Glomerular endothelial cell (primary cell): ENCODE results near the gene WDR13. TPM values are rescaled to one million over a fixed set of nuclear protein-coding genes. Genes with fewer than 3 reads are reported as not detected.
A peak's percentile ranks its signal among the peaks of the same experiment; 100 is the strongest.

ENCODE experiments used
- DNase-seq: peaks from one replicate; pipeline ENCODE4 v3.0.0-alpha.2; 2011; ENCODE audit warnings: low read depth, low spot score; ENCODE audit errors: extremely low read depth
- total RNA-seq: library from RNA; depleted of rRNA; stranded (reverse); fragments of >200 nt; gene quantifications from 2 replicates; pipeline ENCODE4 v1.2.3, GENCODE V29; 2015

WDR13 gene
- total RNA-seq, 1 donor from 2014 or later: 82.0 TPM

- DNase-seq: no peak
Measured at GRCh38 chrX:48592971-48593370, 4.3 kb upstream of the WDR13 start.

- DNase-seq: no peak
Measured at GRCh38 chrX:48595929-48596328, 1.4 kb upstream of the WDR13 start.

- DNase-seq: no peak
Measured at GRCh38 chrX:48598614-48599013, 1.3 kb downstream of the WDR13 start.

DNA sequence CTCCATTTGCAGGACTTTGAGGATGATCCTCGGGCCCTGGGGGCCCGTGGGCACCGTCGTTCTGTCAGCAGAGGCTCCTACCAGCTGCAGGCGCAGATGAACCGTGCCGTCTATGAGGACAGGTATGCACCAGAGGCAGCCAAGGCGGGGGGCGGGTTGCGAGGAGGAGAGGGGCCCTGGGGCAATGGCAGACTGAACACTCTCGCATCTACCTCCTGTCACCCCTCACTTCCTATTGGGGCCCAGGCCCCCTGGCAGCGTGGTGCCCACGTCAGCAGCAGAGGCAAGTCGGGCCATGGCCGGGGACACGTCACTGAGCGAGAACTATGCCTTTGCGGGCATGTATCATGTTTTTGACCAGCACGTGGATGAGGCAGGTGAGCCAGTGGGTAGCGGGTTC lies 2.0 kb downstream of the WDR13 start:
- no peak for DNase-seq

- DNase-seq: no peak
Measured at GRCh38 chrX:48600226-48600625, 2.9 kb downstream of the WDR13 start.

GRCh38 chrX:48601741-48602394 lies 4.6 kb downstream of the WDR13 start:
- no peak for DNase-seq

DNA sequence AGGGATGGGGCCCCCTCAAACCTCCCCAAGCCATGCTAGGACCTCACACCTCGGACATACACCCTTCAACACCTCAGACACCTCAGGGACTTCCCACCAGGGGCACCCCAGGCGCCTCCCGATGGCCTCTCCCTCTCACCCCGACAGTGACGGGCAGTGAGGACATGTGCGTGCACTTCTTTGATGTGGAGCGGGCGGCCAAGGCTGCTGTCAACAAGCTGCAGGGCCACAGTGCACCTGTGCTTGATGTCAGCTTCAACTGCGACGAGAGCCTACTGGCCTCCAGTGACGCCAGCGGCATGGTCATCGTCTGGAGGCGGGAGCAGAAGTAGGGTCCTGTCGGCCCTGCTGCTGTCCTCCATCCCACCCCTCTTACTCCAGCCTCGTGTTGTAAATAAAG lies 7.4 kb downstream of the WDR13 start:
- no peak for DNase-seq

GRCh38 chrX:48606091-48606490 lies 8.8 kb downstream of the WDR13 start:
- DNase-seq: no peak

- DNase-seq: no peak
Measured at GRCh38 chrX:48611703-48612102, 14.4 kb downstream of the WDR13 start.

- DNase-seq: no peak
Measured at GRCh38 chrX:48613502-48614160, 16.3 kb downstream of the WDR13 start.

- DNase-seq: no peak
Measured at GRCh38 chrX:48616576-48616975, 19.3 kb downstream of the WDR13 start.

GRCh38 chrX:48617542-48618340 lies 20.4 kb downstream of the WDR13 start:
- no peak for DNase-seq

GRCh38 chrX:48626401-48627298 lies 29.4 kb downstream of the WDR13 start:
- DNase-seq: no peak

GRCh38 chrX:48631376-48632090 lies 34.2 kb downstream of the WDR13 start:
- peak; percentile 77 for DNase-seq

- no peak for DNase-seq
Measured at GRCh38 chrX:48632207-48632606, 34.9 kb downstream of the WDR13 start.

- no peak for DNase-seq
Measured at GRCh38 chrX:48636301-48636700, 39.0 kb downstream of the WDR13 start.

DNA sequence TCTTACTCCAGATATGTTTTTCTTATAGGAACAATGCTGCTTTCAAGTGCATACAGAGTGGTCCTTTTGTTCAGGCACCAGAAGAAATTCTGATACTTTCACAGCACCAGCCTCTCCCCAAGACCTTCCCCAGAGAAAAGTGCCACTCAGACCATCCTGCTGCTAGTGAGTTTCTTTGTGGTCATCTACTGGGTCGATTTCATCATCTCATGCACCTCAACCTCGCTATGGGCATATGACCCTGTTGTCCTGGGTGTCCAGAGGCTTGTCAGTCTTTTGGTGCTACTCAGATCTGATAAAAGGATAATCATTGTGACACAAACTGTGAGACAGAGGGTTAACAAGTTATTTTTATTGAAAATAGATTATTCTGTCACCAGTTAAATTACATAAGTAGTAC lies 39.5 kb downstream of the WDR13 start:
- no peak for DNase-seq

- DNase-seq: no peak
Measured at GRCh38 chrX:48645669-48646068, 48.4 kb downstream of the WDR13 start.

DNA sequence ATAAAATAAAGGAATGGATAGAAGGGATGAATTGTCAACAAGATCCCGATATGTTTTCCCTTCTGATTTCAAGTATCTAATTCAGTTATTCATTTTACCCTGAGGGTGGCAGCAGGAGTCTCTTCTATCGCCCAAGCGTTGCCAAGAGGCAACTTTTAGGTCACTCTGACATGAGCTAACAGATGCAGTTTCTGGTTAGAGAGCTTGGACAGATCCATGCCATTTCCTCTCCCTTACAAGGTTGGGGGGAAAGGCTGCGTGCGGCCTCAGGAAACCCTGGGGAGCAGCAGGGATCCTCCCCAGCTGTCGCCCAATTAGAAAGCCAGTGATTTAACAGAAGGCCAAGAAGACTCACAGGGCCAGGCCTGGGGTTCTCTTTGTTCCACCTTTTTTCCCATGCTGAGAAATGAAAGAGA lies 51.1 kb downstream of the WDR13 start:
- DNase-seq: no peak

- no peak for DNase-seq
Measured at GRCh38 chrX:48649102-48649501, 51.8 kb downstream of the WDR13 start.
